ENCODE measurements around the gene OVAAL.

The OVAAL gene

DNA sequence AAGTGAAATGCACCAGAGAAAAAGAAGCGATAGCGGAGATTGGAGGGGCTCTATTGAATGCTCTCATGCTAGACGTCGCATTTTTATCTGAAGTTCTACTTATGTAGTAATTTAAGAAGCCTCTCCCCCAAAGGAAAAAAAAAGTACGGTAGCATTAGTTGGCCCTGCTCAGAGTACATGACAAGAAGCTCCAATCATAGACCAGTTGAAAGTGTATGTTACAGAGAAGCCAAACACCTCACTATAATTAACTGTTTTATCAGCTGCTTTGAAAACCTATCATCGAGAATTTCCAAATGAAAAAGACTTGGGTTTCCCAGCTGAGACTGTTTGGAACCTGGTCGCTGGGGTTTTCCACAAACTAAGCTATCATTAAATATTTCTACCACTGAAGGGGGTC, 19.6 kb upstream of the OVAAL start:
- H3F3A ChIP-seq (ENCODE audit: control insufficient read depth, insufficient read depth) = no peaks in the 10 kb centered on the region
- H3K27ac ChIP-seq (ENCODE audit: low read depth, low read length) = no peak overlapping the region
- H3K9me2 ChIP-seq (replicated peaks; ENCODE audit: control insufficient read depth, low read length) = no peaks in the 10 kb centered on the region
- TF ChIP-seq, protein P1, sequence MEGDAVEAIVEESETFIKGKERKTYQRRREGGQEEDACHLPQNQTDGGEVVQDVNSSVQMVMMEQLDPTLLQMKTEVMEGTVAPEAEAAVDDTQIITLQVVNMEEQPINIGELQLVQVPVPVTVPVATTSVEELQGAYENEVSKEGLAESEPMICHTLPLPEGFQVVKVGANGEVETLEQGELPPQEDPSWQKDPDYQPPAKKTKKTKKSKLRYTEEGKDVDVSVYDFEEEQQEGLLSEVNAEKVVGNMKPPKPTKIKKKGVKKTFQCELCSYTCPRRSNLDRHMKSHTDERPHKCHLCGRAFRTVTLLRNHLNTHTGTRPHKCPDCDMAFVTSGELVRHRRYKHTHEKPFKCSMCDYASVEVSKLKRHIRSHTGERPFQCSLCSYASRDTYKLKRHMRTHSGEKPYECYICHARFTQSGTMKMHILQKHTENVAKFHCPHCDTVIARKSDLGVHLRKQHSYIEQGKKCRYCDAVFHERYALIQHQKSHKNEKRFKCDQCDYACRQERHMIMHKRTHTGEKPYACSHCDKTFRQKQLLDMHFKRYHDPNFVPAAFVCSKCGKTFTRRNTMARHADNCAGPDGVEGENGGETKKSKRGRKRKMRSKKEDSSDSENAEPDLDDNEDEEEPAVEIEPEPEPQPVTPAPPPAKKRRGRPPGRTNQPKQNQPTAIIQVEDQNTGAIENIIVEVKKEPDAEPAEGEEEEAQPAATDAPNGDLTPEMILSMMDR (IDR thresholded peaks at IDR 0.05; ENCODE audit: low read depth, low read length, poor library complexity, severe bottlenecking) = no peak
- no peak for TF ChIP-seq EZH2phosphoT487 (IDR thresholded peaks at IDR 0.05; ENCODE audit: borderline replicate concordance, low read length)
- no peak overlapping the region for H3K4me2 ChIP-seq (ENCODE audit: low read length)
- no peaks in the 10 kb centered on the region for H3K79me2 ChIP-seq (ENCODE audit: control insufficient read depth, low read length)
- no peaks in the 10 kb centered on the region for H3K4me1 ChIP-seq (ENCODE audit: control insufficient read depth, low read length)
- no peaks in the 10 kb centered on the region for H3K36me3 ChIP-seq (ENCODE audit: control insufficient read depth, low read length)
- H3K9me3 ChIP-seq (ENCODE audit: control insufficient read depth, insufficient read depth, low read length) = no peaks in the 10 kb centered on the region
- peaks cover 24% of the 10 kb centered on the region for H3K27me3 ChIP-seq (ENCODE audit: control insufficient read depth, low read length)
- H3K4me3 ChIP-seq (ENCODE audit: low read length) = no peak overlapping the region
- no peaks in the 10 kb centered on the region for H4K20me1 ChIP-seq (ENCODE audit: control insufficient read depth, insufficient read depth, low read depth, low read length)

DNA sequence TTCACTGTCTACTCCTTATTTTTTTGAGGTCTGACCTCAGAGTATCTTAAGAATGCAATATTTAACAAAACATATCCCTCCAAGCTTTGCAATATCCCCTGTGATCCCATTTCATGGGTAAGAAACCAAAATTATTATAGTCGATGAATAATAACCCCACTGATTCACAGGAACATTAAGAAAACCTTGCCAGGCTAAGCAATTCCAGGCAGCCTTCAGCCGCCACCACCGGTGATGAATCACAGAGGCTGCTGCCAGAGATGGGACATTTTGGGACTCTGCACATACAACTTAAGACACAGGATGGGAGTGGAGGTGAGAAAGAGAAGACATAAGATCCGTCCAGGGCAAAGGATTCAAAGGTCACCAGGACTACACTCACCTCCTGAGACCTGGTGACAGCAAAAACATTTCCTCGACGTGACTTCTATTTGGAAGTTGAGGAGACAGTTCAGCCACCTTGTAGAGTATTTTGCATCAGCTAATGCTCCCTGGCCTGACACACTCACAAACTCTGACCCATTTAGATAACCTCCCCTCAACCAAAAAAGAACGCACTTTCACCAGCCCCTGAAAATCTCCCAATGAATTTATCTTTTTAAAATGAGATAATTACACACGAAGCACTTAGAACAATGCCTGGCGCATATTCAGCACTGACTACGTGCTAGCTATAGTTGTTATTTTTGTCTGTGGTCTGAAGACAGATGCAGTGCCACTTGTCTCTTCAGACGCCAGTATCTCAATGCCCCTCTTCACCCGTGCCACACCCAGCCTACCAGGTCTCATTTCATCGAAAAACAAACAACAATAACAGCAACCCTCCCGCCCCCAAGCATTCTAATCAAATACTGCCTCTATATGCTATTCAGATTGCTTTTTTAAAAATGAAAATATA, 17.8 kb upstream of the OVAAL start:
- no peak overlapping the region for H3K4me2 ChIP-seq (ENCODE audit: low read length)
- H3K4me3 ChIP-seq (ENCODE audit: low read length) = no peak overlapping the region
- H3K36me3 ChIP-seq (ENCODE audit: control insufficient read depth, low read length) = no peaks in the 10 kb centered on the region
- H4K20me1 ChIP-seq (ENCODE audit: control insufficient read depth, insufficient read depth, low read depth, low read length) = no peaks in the 10 kb centered on the region
- H3F3A ChIP-seq (ENCODE audit: control insufficient read depth, insufficient read depth) = no peaks in the 10 kb centered on the region
- no peaks in the 10 kb centered on the region for H3K9me2 ChIP-seq (replicated peaks; ENCODE audit: control insufficient read depth, low read length)
- no peak overlapping the region for H3K27ac ChIP-seq (ENCODE audit: low read depth, low read length)
- TF ChIP-seq EZH2phosphoT487 (IDR thresholded peaks at IDR 0.05; ENCODE audit: borderline replicate concordance, low read length) = no peak
- TF ChIP-seq, protein P1 (IDR thresholded peaks at IDR 0.05; ENCODE audit: low read depth, low read length, poor library complexity, severe bottlenecking) = no peak
- no peaks in the 10 kb centered on the region for H3K9me3 ChIP-seq (ENCODE audit: control insufficient read depth, insufficient read depth, low read length)
- H3K4me1 ChIP-seq (ENCODE audit: control insufficient read depth, low read length) = no peaks in the 10 kb centered on the region
- H3K27me3 ChIP-seq (ENCODE audit: control insufficient read depth, low read length) = peaks cover 24% of the 10 kb centered on the region
- H3K79me2 ChIP-seq (ENCODE audit: control insufficient read depth, low read length) = no peaks in the 10 kb centered on the region

DNA sequence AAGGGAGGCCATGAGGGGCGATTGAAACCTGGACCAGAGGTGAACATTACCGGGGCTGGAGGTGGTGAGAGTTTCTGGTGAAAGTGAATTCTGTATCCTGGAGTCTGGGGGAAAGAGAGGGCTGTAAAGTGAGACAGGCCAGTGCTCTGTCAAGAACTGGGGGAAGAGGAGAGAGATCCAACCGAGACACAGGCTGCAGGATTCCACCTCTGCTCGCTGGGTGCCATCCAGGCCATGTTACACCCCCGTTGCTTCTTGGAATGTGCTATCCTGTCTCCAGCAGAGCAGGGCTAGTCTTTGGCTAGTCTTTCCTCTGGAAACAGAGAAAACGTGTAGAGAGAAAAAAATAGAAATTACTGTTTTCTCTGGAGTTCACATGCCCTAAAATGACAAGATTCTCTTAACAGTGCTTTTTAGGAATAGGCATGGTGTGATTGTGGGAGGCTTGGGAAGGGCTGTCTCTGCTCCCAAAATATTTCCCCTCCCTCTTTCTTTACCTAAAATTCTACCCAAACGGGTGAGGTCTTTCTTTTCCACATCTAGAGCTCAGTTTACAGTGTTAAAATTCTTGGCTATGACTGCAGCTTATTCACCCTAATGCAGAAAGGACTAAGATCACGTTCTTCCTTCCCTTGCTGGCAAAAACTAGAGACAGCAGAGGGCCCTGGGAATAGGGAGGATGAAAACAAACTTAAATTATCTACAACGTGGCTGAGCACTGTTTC, 16.5 kb upstream of the OVAAL start:
- TF ChIP-seq EZH2phosphoT487 (IDR thresholded peaks at IDR 0.05; ENCODE audit: borderline replicate concordance, low read length) = no peak
- TF ChIP-seq, protein P1 (IDR thresholded peaks at IDR 0.05; ENCODE audit: low read depth, low read length, poor library complexity, severe bottlenecking) = no peak

More for the DNA sequence above, 16.5 kb upstream of the OVAAL start:
- H4K20me1 ChIP-seq (ENCODE audit: control insufficient read depth, insufficient read depth, low read depth, low read length) = no peaks in the 10 kb centered on the region
- no peaks in the 10 kb centered on the region for H3K36me3 ChIP-seq (ENCODE audit: control insufficient read depth, low read length)
- no peaks in the 10 kb centered on the region for H3K9me3 ChIP-seq (ENCODE audit: control insufficient read depth, insufficient read depth, low read length)
- H3K9me2 ChIP-seq (replicated peaks; ENCODE audit: control insufficient read depth, low read length) = no peaks in the 10 kb centered on the region
- H3K79me2 ChIP-seq (ENCODE audit: control insufficient read depth, low read length) = no peaks in the 10 kb centered on the region
- no peaks in the 10 kb centered on the region for H3F3A ChIP-seq (ENCODE audit: control insufficient read depth, insufficient read depth)
- H3K4me3 ChIP-seq (ENCODE audit: low read length) = no peak overlapping the region
- peaks cover 17% of the 10 kb centered on the region for H3K27me3 ChIP-seq (ENCODE audit: control insufficient read depth, low read length)
- H3K4me2 ChIP-seq (ENCODE audit: low read length) = no peak overlapping the region
- H3K27ac ChIP-seq (ENCODE audit: low read depth, low read length) = no peak overlapping the region
- H3K4me1 ChIP-seq (ENCODE audit: control insufficient read depth, low read length) = no peaks in the 10 kb centered on the region

Data from DOHH2 (cell line).